GM12865 (cell line): ENCODE measurements around the gene COL11A2.
A peak's percentile ranks its signal among the peaks of the same experiment; 100 is the strongest.

Source experiments
- DNase-seq: peaks from one replicate; pipeline ENCODE4 v3.0.0; 2010; ENCODE audit warnings: low read depth
- H3K4me3 ChIP-seq: 2 replicates; pipeline ENCODE4 v1.5.1; 2011; ENCODE audit warnings: mild to moderate bottlenecking, low read depth, low read length, control low read depth
- TF ChIP-seq, protein P1 (sequence below): IDR thresholded peaks from 2 replicates; pipeline ENCODE4 v1.5.1; 2011; ENCODE audit warnings: low read length, control low read depth, low read depth, inconsistent platforms; ENCODE audit not compliant: insufficient read depth; ENCODE audit errors: missing control alignments

The COL11A2 gene

DNA sequence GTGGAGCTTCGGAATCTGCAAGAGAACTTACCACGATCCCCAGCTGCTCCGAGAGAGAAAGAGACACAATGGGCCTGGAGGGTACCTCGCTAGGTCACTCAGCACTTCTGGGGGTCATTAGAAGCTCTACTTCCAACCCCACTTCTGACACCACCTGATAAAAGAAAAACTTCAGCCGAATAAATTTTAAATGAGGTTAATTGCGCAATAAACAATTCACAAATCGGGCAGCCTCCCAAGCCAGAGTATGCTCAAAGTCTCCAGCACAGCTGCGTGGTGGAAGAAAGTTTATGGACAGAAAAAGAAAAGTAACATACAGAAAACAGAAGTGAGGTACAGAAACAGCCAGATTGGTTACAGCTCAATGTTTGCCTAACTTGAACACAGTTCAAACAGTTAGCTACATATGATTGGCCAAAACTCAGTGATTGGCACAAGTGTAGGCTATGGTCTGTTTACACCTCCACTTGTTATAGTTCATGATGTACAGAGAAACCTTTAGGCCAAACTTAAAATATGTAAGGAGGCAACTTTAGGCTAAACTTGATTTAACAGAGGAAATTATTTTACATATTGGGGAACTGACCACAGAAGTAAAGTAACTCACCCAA is 52.6 kb downstream of the COL11A2 start:
- no peak overlapping the region for H3K4me3 ChIP-seq
- TF ChIP-seq, protein P1, sequence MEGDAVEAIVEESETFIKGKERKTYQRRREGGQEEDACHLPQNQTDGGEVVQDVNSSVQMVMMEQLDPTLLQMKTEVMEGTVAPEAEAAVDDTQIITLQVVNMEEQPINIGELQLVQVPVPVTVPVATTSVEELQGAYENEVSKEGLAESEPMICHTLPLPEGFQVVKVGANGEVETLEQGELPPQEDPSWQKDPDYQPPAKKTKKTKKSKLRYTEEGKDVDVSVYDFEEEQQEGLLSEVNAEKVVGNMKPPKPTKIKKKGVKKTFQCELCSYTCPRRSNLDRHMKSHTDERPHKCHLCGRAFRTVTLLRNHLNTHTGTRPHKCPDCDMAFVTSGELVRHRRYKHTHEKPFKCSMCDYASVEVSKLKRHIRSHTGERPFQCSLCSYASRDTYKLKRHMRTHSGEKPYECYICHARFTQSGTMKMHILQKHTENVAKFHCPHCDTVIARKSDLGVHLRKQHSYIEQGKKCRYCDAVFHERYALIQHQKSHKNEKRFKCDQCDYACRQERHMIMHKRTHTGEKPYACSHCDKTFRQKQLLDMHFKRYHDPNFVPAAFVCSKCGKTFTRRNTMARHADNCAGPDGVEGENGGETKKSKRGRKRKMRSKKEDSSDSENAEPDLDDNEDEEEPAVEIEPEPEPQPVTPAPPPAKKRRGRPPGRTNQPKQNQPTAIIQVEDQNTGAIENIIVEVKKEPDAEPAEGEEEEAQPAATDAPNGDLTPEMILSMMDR: no peak
- no peak for DNase-seq

DNA sequence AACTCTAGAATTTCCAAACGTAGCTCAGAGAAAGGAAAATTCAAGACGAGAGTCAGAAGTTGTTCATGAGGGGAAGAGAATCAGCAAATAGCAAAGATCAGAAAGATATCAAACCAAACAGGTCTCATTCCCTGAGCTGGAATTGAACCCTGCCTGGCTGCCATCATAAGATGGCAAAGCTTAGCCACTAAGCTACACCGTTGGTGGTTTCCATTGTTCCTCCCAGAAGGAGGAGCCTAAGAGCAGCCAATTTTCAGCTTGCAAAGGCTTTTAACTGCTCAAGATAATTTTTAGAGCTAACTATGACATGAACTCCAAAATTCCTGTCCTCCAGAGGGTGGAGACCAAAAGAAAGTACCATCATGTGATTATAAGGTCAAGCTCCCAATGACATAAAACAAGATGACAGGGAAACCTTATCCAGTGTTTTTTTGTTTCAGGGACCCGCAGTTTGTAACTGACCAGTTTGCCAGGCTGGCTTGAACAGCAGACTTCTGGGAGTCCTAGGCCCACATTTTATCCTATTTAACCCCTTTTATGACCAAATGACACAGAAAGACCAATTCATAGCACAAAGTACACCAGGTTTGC is 55.9 kb downstream of the COL11A2 start:
- TF ChIP-seq, protein P1: no peak

DNA sequence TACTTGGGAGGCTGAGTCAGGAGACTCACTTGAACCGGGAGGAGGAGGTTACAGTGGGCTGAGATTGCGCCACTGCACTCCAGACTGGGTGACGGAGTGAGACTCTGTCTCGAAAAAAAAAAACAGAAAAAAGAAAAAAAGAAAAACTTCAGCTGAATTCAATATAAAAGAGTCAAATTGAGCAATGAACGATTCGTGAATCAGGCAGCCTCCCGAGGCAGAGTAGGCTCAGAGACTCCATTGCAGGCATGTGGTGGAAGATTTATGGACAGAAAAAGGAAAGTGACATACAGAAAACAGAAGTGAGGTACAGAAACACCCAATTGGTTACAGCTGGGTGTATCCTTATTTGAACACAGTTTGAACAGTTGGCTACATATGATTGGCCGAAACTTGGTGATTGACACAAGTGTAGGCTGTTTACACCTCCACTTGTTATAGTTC is 60.2 kb downstream of the COL11A2 start:
- TF ChIP-seq, protein P1: no peak
- DNase-seq: no peak
- no peak overlapping the region for H3K4me3 ChIP-seq

More for the DNA sequence above, 55.9 kb downstream of the COL11A2 start:
- DNase-seq: no peak
- no peak overlapping the region for H3K4me3 ChIP-seq

DNA sequence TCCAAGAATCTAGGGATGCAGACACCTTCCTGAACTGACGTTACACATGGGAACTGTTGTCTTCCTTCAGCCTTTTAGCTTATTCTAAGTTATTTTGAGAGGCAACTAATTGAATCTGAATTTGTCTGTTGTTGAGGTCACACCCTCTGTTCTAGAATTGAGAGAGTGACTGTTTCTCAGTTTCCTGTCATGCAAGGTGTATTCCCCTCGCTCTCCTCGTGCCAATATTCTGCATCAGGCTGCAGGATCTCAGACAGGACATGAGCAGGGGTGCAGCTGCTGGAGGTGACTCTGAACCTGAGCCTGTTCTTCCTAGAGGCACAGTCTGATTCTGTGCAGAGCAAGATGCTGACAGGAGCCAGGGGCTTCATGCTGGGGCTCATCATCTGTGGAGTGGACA is 63.9 kb downstream of the COL11A2 start:
- peak; percentile 74 for DNase-seq
- TF ChIP-seq, protein P1: no peak
- H3K4me3 ChIP-seq: no peak overlapping the region

DNA sequence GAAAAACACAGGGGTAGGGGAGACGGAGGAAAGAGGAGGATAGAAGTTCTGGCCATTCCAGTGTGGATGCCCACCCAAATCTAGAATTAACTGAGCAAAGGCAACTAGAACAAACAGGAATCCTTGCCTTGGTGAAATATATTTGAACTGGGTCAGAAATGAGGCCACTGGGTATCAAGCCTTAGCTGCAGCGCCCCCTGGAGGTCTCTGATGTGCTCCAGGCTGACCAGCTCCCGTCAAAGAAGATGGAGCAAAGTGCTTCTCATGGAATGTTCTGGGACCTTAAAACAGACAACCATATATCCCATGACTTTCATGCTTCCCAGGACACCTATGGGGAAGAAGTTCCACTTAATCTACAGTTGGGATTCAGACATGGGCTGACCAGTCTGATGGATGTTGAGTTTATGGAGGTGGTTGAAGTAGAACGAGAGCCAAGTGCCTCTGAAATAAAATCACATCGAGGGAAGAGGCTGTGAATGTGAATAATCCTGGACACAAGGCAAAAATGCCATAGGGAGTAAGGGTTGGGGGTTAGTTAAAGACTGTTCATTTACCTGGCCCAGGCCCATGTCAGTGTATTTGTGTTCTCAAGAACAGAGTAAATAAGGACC is 66.1 kb downstream of the COL11A2 start:
- DNase-seq: peak; percentile 69
- H3K4me3 ChIP-seq: no peak overlapping the region
- TF ChIP-seq, protein P1: peak; percentile 81

DNA sequence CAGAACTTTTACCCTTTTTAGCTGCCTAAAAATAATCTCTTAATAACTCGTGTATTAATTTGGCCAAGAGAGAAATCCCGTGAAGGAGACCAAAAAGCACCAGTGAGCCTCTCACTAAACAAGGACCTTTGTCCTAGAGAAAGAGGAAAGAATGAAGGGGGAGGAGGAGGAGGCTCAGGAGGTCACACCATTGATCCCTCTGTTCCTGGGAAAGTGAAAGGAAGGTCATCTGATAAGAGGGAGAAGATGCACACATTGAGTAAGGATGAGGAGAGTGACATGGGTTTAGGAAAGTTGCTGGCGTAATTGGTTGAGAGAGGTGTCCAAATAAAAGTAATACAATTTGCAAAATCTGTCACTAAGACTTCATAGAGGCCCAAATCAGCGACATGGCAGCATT is 67.3 kb downstream of the COL11A2 start:
- TF ChIP-seq, protein P1: no peak
- no peak overlapping the region for H3K4me3 ChIP-seq
- DNase-seq: no peak

DNA sequence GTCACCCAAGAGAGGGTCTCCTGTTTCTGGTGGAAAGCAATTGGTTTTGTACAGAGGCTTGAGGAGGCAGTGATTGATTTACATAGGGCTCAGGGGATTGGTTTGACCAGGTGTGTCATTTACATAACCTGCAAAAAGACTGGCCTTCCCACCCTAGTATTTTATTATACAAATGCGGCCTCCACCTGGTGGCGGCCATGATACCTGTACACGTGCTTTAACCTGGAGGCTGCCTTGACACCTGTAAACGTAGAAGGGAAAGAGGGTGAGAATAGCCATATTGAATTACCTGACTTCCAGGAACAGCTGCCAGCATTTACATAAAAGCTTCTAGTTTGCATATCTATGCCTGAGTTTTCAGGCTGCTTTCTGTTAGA is 67.8 kb downstream of the COL11A2 start:
- no peak overlapping the region for H3K4me3 ChIP-seq
- no peak for DNase-seq
- TF ChIP-seq, protein P1: no peak
